Retina (tissue), 1 donor: Measurements from ENCODE around the gene HDAC8.
A peak's percentile ranks its signal among the peaks of the same experiment; 100 is the strongest.

Experiments
- DNase-seq: peaks from one replicate; pipeline ENCODE4 v3.0.0-alpha.2; 2016

The HDAC8 gene

DNA sequence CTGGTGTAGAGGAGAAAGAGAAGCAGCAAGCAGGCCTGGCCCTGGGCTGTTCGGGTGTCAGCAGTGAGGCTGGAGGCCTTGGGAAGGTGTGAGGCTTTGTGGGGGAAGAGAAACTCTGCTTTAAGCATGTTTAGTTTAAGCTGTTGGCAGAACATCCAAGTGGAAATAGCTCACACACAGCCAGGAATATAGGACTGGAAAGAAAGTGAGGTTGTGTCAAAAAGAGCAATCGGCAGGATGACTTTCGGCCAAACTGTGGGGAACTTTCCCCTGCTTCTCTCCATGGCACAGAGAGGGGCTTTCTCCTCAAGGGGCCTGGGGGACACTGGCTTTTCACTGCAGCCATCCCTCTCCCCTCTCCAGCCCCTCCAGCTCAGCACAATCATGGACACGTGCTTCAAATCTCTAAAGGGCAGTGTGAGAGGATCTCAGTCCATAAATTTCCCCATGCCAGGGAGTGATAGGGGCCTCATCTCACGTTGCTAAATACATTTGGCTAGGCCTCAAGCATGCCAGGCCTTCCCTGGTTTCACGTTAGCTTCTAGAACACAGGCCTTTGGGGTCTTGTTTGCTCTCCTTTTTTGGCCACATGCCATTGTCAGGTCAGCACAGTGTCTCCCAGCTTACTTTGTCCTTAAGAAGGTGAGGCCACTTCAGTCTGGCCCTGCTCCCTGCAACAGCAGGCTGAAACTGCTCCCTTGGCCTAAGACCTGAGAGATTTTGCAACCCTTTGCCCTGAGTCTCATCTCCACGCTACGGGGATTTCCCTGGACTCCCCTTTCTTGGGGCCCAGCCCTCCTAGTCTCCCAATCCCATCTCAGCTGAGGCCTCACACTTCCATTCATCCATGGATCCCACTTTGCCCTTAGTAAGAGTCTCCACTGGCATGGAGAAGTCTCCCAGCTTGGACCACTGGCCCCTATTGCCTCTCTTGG lies 258.7 kb downstream of the HDAC8 start:
- no peak for DNase-seq

DNA sequence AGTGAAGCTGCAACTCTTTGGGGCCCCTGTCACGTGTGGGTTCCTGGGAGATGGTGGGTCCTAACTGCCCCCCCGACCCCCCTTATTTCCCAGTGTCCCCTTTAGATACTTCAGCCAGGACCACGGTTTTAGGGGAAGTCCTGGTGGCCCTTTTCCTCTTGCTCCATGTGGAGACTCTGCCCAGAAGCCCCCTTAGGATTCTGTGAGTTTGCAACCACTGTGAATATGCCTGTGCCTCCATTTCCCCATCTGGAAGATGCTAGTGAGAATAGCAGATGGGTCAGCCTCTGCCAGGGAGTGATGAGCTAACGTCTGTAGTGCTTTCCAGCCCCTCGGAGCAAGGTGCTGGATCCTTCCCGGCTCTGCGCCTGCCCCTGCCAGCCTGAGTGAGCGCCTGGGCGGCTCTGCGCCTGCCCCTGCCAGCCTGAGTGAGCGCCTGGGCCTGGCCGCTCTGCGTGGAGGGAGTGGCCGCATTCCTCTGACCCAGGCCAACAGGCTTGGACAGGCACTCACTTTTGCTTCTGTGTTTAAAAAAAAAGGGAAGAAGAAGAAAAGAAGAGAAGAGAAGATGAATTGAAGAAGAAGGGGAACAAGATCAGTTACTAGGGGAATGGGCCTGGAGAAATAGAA lies 260.2 kb downstream of the HDAC8 start:
- DNase-seq = no peak

DNA sequence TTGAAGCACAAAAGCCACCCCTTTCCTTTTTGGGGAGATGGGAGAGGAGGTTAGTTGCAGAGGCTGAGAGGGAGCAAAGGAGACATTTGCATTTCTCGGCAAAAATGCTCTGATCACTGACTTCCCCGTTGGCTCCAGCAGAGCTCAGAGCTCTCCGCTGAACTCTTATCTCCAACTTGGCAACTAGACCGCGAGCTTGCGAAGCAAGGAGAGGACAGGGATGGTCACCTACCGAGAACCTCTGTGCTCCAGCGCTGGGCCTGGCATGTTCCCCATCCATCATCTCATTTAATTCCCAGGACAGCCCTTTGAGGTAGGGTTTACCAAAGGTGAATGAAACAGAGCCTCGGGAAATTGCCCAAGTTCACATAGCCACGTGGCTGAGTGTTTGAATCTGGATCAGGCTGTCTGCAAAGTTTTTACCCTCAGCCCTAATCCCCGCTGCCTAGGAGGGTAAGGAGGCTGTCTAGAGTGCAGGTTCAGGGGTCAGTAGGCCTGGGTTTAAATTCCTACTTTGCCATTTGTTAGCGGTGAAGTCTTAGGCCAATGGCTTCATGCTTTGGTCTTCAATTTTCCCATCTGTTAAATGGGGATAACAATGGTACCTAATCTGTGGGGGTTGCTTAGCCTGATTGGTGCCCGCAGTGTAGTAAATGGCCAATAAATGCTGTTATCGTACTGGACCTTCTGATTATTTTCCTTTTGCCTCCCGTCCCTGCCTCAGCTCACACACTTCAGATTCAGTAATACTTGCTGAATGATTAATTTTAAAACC lies 263.2 kb downstream of the HDAC8 start:
- DNase-seq = no peak

DNA sequence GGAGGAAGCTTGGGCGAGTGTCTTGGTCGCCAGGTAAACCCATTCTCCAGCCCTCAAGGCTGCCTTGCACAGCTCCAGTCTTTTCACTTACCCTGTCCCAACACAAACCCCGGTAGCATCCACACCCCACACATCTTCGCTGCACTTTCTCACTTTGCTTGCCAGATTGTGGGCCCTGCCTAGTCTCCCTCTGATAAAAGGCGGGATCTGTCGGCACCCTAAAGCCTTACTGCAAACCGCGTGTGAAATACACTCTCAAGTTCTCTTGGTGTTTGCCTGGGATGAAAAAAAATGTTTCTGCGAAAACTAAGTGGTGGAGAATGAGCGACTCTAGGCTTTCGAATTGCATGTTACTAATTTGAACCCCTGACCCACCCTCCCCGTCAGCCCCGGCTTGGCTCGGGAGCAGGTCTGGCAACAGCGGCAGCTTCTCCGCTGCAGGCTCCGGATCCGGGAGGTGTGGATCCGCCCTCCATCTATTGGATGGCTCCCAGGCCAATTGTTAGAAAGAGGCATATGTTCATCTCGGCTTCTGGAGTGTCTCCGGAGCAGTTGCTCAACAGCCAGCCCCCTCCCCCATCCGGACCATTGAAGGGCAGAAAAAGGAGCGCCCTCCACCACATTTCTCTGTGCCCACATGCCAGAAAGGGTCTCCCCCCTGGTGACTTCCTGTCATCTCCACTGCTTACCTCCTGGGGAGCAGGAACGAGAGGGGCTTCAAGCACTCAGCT lies 263.9 kb downstream of the HDAC8 start:
- DNase-seq = peak; percentile 88

DNA sequence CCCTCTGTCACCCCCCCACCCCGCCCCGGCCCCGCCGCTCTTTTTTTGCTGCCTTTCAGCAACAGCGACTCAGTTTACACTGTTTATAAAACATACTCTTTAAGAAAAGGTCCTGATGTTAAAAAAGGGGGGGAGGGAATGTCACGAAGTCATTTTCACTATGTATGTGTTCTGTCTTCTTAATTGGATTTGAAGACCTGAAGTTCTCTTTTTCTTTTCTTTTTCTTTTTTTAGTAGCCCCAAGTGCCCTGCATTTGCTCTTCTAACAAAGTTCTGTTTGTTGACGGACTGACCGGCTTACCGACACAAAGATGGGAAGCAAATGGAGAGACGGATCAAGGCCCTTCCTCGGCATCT lies 264.5 kb downstream of the HDAC8 start:
- no peak for DNase-seq

DNA sequence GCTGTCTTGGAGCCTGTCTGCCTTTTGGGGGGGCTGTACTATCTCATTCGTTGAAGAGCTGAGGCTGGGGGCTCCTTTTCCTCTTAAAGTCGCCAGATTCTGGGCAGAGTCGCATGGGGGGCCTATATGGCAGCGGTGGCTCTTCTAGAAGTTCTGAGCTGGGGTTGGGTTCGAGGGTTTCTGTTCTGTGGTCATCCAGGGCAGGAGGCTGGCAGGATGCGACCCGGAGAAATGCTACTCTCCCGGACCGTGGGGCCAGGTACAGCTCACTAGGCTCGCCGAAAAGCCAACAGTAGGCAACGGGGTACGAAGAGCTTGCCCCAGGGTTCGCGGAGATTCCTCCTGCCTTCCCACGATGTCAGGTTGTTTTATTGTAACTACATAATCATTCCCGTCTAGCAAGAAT lies 265.0 kb downstream of the HDAC8 start:
- no peak for DNase-seq

DNA sequence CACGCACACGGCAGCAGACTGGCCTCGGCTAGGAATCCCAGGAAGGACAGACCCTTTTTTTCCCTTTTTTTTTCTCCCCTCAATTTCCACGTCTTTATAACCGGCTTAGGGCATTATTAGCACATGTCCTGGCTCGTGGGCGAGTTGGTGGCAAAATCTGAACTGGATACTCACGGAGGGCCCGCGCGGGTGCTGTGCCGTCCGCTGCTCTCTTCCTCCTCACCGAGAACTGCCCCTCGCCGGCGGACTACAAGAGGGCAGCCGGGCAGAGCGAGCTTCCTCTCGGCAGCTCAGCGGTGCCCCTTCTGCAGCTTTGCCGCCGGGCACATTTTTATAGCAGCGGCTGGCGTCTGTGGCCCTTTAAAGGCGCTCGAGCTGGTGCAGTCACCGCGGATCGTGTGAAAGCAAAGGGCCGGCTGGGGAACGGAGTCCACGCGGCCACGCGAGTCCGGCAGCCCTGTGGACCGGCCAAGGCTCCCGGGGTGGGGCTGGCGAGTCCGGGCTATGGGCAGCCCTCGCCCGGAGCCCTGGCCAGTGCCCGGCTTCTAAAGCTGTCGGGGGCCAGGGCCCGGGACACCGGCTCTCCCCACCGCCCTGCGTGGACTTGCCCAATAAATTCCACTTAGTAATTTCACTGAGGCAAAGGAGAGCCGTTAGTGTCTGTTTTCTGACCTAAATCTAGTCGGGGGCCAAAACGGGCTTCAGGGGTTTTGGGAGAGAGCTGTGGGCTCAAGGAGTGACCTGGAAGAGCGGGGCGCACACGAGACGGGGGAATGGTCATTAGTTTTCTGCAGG lies 265.6 kb downstream of the HDAC8 start:
- DNase-seq = peak; percentile 92

DNA sequence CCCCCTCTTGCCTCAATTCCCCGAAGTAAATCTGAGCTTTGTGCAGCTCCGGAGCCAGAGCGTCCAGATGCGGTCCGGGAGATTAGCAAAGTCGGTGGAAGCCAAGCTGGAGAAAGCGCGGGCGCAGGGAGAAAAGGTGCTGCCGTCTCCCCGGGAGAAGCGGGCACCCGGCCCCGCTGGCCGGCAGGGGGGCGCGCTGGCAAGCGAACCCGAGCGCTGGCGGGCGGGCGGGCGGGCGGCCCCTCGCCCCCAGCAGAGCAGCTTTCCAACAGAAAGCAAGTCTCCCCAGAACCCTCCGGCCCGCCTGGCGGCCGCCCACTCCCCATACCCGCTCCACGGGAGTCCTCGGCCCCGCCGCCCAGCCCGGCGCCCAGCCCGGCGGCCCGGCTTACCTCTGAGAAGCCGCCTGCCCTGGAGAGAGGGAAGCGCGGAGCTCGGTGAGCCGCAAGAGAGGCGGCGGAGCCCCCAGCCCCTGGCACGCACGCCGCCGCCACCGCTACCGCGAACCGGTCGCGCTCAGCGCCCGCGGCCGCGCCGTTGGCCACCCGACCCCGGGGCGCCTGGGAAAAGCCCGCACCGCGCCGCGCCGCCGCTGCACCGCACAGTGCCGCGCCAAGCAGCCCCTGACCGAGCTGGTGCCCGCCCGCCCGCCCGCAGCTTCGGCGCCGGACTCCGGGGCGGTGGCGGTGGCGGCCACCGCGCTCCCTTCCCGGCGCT lies 266.4 kb downstream of the HDAC8 start:
- peak; percentile 51 for DNase-seq

DNA sequence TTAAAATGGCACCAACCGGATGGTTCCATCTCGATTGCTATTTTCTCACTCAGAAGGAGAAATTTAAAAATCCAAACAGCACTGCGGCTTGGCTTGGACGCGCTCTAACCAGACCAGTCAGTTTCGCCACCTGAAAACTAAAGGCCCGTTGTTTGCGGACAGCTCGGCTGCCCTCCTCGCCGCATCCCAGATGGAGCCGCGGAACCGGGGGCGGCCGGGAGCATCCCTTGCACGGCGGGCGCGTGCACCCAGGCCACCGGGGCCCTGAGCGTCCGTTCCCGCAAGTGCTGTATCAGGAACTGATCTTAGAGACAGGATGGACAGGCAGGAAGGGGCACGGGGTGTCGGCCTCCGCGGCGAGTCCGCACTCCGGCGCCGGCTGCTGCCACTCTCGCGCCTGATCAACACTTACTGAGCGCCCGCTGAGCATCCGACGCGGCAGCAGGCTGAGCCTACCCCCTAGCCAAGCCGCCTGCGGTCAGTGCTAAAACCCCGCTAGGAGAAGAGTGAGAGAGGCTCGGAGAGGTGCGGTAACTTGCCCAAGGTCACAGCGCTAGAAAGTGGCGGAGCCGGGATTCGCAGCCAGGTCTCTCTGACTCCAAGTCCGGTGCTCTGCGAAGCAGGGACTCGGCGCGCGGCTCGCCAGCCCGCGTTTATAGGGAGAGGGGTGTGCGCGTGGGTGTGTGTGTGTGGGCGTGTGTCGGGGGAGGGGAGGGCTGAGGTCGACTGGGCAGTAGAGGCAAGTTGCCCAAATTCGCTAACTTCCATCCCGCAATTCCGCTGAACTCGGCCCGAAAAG lies 267.2 kb downstream of the HDAC8 start, which contains the start of gene CITED1:
Gene CITED1 (minus strand): TSS at position 629 of the 799 bp plus-strand sequence. CDS start 3,045 bp downstream, outside the sequence.
- DNase-seq = peak; percentile 61

DNA sequence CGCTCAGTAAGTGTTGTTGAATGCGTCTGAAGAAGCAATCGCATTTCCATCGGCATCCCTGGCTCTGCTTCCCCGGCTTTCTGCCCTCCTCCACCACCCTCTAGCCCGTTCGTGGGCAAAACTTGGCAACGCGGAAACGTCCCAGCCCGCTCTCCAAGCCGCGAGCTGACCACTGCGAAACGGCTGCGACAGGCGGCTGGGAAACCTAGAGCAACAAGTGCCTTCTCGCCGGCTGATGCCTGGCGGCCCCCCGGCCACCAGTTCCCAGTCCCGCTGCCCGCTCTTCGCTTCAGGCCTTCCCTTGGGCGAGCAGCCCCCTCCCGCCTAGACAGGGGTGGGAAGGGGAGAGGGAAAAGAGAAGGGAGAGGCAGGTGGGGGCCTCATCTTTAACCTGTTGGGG lies 267.8 kb downstream of the HDAC8 start:
- peak; percentile 67 for DNase-seq

DNA sequence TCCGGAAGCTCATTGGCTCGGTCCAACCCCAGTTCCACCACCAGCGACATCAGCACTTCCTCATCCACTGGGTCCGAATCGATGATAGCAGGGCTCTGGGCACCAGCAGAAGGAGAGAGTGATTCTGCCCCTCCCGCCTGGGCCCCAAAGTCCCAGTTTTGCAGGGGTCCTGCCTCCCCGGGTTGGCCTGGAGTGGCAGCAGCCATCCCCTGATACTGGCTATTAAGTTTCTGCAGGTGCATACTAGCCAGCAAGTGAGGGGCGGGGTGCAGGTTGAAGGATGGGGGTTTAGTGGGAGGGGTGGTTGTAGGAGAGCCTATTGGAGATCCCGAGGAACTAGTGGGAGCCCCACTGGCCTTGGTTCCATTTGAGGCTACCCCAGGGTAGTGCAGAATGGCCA lies 270.9 kb downstream of the HDAC8 start:
- no peak for DNase-seq

DNA sequence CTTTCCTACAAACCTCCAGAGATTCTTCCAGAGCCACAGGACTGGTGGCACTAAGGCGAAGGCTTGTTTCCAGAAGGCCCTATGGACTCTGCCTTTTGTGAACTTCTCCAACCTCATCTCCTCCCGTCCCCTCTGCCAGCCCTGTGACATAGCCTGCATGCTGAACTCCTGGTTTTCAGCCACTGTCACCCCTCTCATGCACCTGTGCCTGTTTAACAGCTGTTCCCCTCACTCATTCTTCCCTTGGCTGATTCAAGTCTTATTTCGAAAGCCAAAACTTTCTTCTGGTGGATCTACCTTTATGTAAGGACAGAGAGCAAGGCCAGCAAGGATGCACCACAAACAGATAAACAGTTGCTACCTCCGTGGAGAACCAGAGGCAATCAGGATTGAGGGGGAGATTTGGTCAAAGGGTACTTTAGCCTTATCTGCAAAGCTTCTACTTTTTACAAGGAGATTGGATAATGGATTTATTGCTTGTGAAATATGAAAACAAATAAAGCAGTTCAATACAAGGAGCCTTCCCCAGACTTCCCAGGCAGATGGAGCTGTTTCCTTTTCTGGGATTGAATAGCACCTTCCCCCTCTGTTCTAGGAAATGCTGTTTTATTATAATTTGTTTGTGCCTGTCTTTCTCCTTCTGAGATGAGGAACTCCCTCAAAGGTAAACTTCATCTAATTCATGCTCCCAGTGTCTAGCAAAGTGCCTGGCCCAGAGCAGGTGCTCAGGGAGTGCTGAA lies 272.6 kb downstream of the HDAC8 start:
- DNase-seq = no peak

DNA sequence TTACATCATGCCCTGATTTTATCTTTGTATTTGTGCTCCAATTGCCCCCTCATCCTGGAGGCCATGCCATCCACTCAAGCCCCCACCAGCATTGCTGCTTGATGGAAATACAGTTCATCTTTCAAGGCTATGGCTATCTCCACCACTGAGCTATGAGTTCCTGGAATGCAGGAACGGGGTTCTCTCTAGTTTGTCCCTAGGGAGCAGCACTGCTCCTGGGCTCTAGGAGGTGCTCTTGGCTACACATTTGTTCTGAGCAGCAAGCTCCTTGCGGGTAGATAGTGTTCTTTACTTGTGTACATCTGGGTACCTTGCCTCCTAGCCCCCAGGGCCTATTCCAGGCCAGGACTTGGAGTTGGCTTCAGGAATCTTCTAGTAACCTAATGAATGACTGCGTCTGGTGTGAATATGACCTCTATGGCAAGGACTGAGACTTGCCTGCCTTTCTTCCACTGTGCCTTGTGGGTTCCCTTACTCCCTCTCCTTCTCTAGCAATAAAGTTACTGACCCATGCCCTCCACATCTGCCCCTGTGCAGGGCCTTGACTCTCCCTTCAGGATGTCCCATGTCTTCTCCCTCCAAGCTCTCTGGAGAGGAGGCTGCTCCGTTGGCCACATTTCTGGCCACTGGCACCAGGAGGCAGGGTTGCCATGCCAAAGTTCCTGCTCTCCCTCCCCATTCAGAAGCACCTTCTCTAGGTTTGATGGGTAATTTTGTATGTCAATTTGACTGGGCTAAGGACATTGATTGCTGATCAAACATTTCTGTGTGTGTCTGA lies 274.5 kb downstream of the HDAC8 start:
- DNase-seq = no peak

DNA sequence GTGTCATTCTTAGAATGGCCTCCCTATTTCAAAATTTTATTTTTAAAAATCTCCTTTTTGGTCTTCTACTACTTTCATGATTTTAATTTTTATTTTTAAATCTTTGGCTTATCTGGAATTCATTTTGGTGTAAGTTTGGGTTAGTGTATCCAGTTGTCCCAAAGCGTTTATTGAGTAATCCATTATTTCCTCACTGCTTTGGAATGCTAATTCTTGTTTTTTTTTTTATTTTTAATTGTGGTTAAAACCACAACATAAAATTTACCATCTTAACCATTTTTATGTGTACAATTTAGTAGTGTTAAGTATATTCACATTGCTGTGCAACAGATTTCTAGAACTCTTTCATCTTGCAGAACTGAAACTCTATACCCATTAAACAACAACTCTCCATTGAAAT lies 275.7 kb downstream of the HDAC8 start:
- DNase-seq = no peak

DNA sequence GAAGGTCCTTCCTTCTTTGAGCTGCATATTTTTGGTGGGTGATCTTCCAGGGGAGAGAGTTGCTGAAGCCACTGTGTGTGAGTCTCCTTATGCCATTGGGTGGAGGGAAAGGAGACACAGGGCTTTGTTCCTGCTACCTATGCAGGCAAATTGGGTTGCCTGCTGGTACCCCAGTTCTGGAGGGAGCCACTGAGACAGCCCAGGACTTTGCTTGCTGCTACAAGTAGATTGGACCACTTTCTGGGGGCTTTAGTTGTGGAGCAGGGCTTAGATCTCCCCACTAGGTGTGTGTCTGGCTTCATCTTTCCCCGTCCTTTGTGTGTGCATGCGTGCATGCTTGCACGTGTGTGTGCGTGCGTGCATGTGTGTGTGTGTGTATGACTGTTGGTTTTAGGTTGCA lies 276.9 kb downstream of the HDAC8 start:
- DNase-seq = no peak

DNA sequence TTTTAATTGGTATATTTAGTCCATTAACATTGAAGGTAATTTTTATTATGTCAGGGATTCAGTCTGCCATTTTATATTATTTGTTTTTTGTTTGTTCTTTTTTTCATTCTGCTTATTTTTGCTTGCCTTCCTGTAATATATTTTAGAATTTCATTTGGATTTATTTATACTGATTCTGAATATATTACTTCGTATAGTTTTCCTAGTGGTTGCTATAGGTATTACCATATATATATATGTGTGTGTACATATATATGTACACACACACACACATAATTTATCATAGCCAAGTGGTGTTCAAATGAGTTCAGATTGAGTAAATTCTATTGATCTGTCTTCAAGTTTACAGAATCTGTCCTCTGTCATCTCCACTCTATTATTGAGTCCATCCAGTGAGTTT lies 278.1 kb downstream of the HDAC8 start:
- DNase-seq = no peak

DNA sequence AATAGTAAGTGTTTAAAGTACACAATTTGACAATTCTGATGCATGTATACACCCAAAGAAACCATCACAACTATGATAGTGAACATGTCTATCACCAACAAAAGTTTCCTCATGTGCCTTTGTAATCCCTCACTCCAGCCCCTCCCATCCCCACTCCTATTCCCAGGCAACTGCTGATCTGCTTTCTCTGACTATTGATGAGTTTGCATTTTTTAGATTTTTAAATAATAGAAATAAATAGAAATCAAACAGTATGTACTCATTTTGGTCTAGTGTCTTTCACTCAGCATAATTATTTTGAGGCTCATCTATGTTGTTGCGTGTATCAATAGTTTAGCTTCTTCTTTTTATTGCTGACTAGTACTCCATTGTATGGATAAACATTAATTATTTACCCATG lies 290.3 kb downstream of the HDAC8 start:
- DNase-seq = no peak

DNA sequence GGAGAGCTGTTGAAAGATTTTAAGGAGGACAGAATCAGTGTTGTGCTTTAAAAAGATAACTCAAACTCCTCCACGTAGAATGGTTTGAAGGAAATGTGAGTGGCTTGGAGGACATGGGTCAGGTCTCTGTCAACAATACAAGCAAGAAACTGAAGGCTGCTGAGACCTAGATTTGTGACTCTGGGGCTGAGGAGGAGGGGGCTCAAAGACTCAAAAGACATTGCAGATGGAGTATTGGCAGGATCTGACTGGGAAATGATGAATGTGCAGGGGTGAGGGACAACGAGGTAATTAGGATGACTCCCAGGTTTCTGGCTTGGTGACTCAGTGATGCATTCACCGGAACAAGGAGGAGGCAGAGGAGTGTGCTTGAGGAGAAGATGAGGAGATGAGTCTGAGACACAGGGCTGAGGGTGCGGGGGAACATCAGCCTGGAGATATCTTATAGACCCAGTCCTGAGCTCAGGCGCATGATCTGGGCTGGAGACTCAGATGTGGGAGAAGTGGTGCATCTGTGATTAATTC lies 292.3 kb downstream of the HDAC8 start:
- DNase-seq = no peak
